Measurements from ENCODE around the gene CES3. TPM values are rescaled to one million over a fixed set of nuclear protein-coding genes. Genes with fewer than 3 reads are reported as not detected.

Gene CES3
- total RNA-seq, 4 donors from 2014 or later = 0.16 to 3.1 (median 1.9) TPM

- TF ChIP-seq CTCF (IDR thresholded peaks at IDR 0.05; ENCODE audit: low read depth) = no peak
Measured at GRCh38 chr16:66947302-66948065, 13.6 kb upstream of the CES3 start.

DNA sequence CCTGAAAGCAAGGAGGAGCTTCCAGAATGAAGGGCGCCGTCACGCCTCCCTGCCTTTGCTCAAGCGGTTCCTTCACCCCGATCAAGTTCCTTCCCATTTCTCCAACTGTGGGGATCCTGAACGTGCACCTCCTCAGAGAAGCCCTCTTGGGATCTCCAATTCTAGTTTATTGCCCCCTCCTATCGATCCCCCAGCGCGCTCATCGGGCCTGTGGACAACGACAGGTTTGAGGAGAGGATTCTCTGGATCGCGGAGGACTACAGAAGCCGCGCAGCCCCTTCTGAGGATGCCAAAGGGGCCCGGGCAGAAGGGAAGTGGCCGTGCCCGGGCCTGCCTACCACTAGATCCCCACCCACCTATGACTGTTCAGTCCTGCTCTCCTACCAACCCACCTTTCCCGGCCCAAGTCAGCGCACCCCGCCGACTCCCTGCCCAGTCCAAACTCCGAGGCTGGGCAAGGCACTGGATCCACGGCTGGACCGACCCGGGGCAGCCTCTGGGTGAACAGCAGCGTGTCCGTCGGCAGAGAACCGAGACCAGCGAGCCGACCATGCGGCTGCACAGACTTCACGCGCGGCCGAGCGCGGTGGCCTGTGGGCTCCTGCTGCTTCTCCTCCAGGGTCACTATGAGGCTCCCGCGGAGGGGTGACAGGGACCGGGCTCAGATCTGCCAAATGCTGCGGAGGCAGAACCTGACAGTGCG lies 12.8 kb upstream of the CES3 start:
- no peak for TF ChIP-seq CTCF (IDR thresholded peaks at IDR 0.05; ENCODE audit: low read depth)

DNA sequence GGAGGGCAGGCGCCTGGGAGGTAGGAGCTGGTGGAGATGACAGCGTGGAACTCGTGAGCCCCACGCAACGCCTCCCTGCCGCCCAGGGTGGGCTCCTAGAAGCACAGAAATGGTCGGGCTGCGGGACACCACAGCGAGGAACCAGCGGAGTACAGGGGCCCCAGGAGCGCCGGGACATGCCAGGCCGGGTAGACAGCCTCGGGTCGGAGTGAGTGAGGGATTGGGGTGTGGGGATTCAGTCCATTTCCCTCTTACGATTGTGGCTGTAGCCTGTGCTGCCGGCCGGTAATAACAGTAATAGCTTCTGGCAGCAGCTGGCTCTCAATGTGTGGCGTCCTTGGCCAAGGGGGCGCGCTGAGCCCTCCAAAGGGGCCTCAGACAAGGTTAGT lies 12.2 kb upstream of the CES3 start:
- TF ChIP-seq CTCF (IDR thresholded peaks at IDR 0.05; ENCODE audit: low read depth) = no peak

- TF ChIP-seq CTCF (IDR thresholded peaks at IDR 0.05; ENCODE audit: low read depth) = no peak
Measured at GRCh38 chr16:66949472-66949871, 11.6 kb upstream of the CES3 start.

DNA sequence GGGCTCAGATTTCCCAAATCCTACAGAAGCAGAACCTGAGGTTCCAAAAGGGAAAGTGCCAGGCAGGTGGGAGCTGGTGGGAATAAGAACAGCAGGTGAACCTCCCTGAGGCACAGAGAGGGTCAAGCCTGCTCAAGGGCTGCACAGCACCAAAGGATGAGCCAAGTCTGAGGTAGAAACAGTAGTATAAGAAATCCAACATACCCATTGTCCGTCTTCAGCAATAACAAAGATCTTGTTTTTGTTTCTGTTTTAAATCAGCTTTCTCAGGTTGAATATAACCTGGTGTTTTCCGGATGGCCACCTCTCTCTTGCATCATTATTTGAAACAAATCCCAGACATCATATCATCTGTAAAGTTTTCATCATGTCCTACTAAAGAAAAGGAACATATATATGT lies 10.6 kb upstream of the CES3 start:
- no peak for TF ChIP-seq CTCF (IDR thresholded peaks at IDR 0.05; ENCODE audit: low read depth)

DNA sequence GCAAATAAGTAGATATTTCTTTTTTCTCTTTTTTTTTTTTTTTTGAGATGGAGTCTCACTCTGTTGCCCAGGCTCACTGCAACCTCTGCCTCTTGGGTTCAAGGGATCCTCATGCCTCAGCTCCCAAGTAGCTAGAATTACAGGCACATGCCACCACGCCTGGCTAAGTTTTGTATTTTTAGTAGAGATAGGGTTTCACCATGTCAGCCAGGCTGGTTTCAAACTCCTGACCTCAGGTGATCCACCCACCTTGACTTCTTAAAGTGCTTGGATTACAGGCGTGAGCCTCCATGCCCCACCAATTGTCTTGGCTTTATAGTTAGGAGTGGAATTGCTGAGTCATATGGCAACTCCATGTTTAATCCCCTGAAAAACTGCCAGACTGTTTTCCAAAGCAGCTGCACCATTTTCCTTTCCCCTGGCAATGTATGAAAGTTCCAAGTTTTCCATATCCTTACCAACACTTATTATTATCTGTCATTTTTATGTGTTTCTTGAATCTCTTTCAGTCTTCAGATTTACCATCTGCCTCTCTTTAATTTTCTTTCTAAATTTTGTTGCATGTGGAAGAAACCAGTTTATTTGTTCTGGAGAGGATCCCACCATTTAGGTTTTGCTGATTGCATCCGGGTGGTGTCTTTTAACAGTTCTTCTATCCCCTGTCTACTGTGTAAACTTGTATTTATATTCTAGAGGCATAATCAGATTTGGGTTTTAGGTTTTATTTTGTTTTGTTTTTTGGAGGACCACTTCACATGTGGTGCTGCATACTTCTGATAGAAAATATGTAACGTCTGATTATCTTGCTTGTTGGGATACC lies 9.9 kb upstream of the CES3 start:
- no peak for TF ChIP-seq CTCF (IDR thresholded peaks at IDR 0.05; ENCODE audit: low read depth)

All from subcutaneous adipose tissue (tissue), 4 donors.